H1 (cell line): ENCODE results near the gene ASB14. TPM values are rescaled to one million over a fixed set of nuclear protein-coding genes. Genes with fewer than 3 reads are reported as not detected.

Source experiments
- RFX5 ChIP-seq: IDR thresholded peaks from 2 replicates; pipeline ENCODE4 v1.6.1; 2011; ENCODE audit warnings: low read depth, low read length, improper control_type of control experiment, borderline replicate concordance
- polyA plus RNA-seq, 7 experiments: library from polyadenylated mRNA; depleted of rRNA in 3 of 7; stranded (reverse) in 5 of 7; unstranded in 2 of 7; fragments of >200 nt in 5 of 7; fragments of 200-250 nt in 2 of 7; gene quantifications; 1 replicate in 5 of 7; 2 replicates in 1 of 7; 4 replicates in 1 of 7; pipeline versions ENCODE4 v1.2.1 to v1.2.3, GENCODE V29; 2011 to 2013; ENCODE audit warnings: missing spikeins in 2 of 7, mixed read lengths in 2 of 7
- total RNA-seq: library from RNA; stranded (reverse); fragmentation: NEBNext Ultra II Directional; extraction: Animal tissue kit (Norgen Biotek cat#: 25700); gene quantifications from 2 replicates; pipeline ENCODE4 v1.2.1, GENCODE V29; 2021

Gene ASB14
- total and polyA plus RNA-seq, 2 of the 8 experiments (the other 6 are each of a cell fraction or from before 2014, with no cell fraction given), result not detected

DNA sequence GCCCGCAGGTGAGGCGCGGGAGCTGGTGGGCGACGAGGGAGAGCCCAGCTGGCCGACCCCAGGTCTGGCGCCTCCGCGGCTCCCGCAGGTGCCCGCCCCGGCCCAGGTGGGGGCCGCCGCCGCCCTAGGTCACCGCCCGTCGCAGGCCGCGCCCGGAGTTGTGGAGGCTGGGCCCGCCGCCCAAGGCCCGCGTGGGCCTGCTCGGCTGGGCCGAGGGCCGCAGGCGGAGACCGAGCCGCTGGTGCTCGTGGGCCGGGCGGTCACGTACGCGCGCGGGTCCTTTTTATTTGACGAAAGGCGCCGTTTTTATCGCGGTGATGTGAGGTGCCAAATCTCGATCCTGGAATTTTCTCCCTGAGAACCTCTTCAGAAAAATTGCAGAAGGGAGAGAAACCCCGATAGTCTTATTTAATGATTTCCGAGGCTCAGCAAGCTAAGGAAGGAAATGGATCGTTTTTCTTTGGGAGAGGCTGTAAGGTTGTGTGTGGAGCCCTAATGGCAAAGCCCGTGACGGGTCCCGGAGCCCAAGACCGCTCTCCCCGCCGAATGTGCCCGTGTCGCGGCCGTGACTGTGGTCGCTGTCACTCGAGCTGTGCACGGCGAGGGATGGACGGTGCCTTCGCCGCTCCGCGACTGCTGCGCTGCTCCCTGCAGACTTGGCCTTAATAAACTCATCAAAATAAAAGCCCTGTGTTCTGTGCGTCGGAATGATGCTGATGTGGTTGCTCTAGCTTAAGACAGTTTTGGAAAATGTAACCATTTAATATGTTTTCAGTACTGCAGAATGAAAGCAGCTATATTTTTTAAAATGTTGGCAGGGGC lies 64.3 kb downstream of the ASB14 start (continued):
- no peak for TF ChIP-seq RFX5
